SH-SY5Y (cell line): ENCODE data around the gene MYPOP.

ENCODE experiments used
- GATA2 ChIP-seq: IDR thresholded peaks from 2 replicates; pipeline ENCODE4 v1.6.1; 2011; ENCODE audit warnings: mild to moderate bottlenecking, low read depth, low read length
- GATA3 ChIP-seq: IDR thresholded peaks from 2 replicates; pipeline ENCODE4 v1.6.1; 2011; ENCODE audit warnings: low read depth, mild to moderate bottlenecking, low read length, moderate library complexity

- no peak for TF ChIP-seq GATA2
- TF ChIP-seq GATA3 = no peak
These were observed 18.0 kb upstream of the MYPOP start for GRCh38 chr19:45920458-45920857.
